VCaP (cell line): ENCODE measurements around the gene CCR1.

Experiments used
- H3K27ac ChIP-seq: fragments of 450-650 bp; 2 replicates; pipeline ENCODE4 v1.5.1; 2017
- CTCF ChIP-seq: fragments of 450-650 bp; conservative IDR thresholded peaks from 2 replicates; pipeline ENCODE4 v1.5.1; 2017; ENCODE audit warnings: mild to moderate bottlenecking, moderate library complexity

The CCR1 gene

GRCh38 chr3:46221938-46222337 lies 13.8 kb upstream of the CCR1 start:
- no peak for TF ChIP-seq CTCF
- no peak overlapping the region for H3K27ac ChIP-seq

GRCh38 chr3:46221391-46221790 lies 13.3 kb upstream of the CCR1 start:
- TF ChIP-seq CTCF = no peak
- H3K27ac ChIP-seq = no peak overlapping the region

- no peak overlapping the region for H3K27ac ChIP-seq
- no peak for TF ChIP-seq CTCF
These were observed 10.1 kb upstream of the CCR1 start for GRCh38 chr3:46218196-46218709.

GRCh38 chr3:46215810-46216414 lies 7.8 kb upstream of the CCR1 start:
- no peak for TF ChIP-seq CTCF
- H3K27ac ChIP-seq = no peak overlapping the region

- no peak; the same call in 1 of the 2 replicates for TF ChIP-seq CTCF
- no peak overlapping the region for H3K27ac ChIP-seq
These were observed 6.7 kb upstream of the CCR1 start for GRCh38 chr3:46214751-46215352.

- no peak overlapping the region for H3K27ac ChIP-seq
- TF ChIP-seq CTCF = no peak
These were observed 5.1 kb upstream of the CCR1 start for GRCh38 chr3:46213201-46213600.

- no peak for TF ChIP-seq CTCF
- H3K27ac ChIP-seq = no peak overlapping the region
These were observed 4.0 kb upstream of the CCR1 start for GRCh38 chr3:46212101-46212500.
